Measurements from ENCODE around the gene PIK3C3.
A peak's percentile ranks its signal among the peaks of the same experiment; 100 is the strongest.

PIK3C3 gene

DNA sequence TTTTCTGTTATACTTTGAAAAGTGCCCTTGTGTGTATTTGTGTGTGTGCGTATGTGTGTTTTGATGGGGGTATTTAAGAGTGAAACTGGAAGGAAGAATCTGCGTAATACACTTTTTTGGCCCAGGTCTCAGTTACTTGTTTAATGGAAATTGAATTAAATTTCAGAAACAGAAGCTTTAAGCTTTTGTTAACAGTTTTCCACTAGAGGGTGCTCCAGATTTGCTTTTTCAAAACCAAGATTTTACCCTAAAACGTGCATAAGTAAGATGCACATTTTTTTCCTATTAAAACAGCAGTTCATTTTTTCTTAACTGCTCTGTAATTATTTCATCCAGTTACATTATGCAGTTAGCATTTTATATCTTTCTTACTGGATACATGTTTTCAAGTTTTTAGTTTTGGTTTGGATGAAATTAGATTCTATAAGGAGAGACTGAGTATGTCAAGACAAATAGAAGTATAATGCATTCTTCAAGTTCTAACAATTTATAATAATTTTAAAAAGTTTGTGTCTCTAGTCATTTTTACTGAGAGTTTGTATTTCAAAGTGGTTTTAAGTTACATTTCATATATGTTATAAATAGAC is 97.2 kb downstream of the PIK3C3 start:
- peak; percentile 69 for DNase-seq (ENCODE audit: low read depth)
- H3K4me3 ChIP-seq (ENCODE audit: low read depth, low read length) = no peak overlapping the region
- TF ChIP-seq, protein P1, sequence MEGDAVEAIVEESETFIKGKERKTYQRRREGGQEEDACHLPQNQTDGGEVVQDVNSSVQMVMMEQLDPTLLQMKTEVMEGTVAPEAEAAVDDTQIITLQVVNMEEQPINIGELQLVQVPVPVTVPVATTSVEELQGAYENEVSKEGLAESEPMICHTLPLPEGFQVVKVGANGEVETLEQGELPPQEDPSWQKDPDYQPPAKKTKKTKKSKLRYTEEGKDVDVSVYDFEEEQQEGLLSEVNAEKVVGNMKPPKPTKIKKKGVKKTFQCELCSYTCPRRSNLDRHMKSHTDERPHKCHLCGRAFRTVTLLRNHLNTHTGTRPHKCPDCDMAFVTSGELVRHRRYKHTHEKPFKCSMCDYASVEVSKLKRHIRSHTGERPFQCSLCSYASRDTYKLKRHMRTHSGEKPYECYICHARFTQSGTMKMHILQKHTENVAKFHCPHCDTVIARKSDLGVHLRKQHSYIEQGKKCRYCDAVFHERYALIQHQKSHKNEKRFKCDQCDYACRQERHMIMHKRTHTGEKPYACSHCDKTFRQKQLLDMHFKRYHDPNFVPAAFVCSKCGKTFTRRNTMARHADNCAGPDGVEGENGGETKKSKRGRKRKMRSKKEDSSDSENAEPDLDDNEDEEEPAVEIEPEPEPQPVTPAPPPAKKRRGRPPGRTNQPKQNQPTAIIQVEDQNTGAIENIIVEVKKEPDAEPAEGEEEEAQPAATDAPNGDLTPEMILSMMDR (conservative IDR thresholded peaks at IDR 0.05; ENCODE audit: low read depth, low read length) = no peak

GRCh38 chr18:42053188-42053781 is 98.3 kb downstream of the PIK3C3 start:
- TF ChIP-seq, protein P1 (conservative IDR thresholded peaks at IDR 0.05; ENCODE audit: low read depth, low read length) = peak; percentile 80
- H3K4me3 ChIP-seq (ENCODE audit: low read depth, low read length) = peak overlapping the region; percentile 32
- peak; percentile 84 for DNase-seq (ENCODE audit: low read depth)

DNA sequence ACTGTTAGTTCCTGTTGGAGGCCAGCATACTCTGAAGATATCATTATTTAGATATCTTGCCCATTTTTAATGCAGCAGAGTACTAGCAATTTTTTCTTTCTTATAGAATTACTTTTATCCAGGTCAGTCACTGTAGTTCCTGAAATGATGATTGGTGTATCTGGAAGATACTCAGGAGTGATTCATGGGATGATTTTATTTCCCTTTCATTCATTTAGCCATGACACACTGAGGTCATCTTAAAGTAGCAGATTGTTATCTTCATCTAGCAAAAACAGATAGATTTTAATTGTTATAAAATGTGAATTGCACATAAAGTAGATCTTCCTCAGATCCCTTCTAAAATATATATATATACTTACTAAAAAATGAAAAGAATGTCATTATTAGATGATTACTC is 109.1 kb downstream of the PIK3C3 start:
- no peak for DNase-seq (ENCODE audit: low read depth)
- TF ChIP-seq, protein P1 (conservative IDR thresholded peaks at IDR 0.05; ENCODE audit: low read depth, low read length) = no peak
- H3K4me3 ChIP-seq (ENCODE audit: low read depth, low read length) = no peak overlapping the region

DNA sequence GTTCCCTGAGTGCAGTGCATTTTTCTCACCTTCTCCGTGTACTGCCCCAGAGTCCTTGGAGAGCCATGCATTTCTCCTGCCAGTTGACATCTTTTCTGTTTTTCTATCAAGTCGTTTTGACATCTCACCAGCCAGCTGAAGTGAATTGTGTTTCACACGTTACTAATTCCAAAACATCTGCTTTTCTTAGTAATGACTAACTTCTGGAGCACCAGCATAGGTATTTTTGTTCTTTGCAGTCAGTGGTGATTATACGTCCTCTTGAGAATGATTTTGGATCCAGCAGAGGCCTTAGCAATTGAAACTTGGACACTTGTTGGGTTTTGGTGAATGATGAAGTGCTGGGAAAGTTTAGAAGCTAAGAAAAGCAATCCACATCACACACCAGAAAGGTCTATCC is 112.5 kb downstream of the PIK3C3 start:
- no peak for DNase-seq (ENCODE audit: low read depth)
- TF ChIP-seq, protein P1 (conservative IDR thresholded peaks at IDR 0.05; ENCODE audit: low read depth, low read length) = no peak
- no peak overlapping the region for H3K4me3 ChIP-seq (ENCODE audit: low read depth, low read length)

DNA sequence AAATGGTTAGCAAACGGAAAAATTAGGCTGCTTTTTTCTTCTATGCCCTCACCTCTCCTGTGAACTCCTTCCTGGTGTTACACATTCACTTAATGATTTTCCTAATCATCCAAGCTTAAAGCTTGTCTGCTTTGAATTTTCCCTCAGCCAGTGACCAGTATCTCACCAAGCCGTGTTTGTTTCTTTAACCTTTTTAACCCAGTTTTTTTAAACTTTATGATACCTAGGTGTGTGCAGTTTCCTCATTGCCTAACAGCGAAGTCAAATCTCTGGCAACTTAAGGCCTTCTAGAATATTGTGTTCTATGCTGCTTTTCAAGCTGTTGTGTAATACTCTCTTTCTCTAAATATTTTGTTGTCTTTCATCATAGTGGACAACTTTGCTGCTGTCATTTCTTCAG is 113.0 kb downstream of the PIK3C3 start:
- no peak overlapping the region for H3K4me3 ChIP-seq (ENCODE audit: low read depth, low read length)
- no peak for DNase-seq (ENCODE audit: low read depth)
- TF ChIP-seq, protein P1 (conservative IDR thresholded peaks at IDR 0.05; ENCODE audit: low read depth, low read length) = no peak

- no peak for DNase-seq (ENCODE audit: low read depth)
- TF ChIP-seq, protein P1 (conservative IDR thresholded peaks at IDR 0.05; ENCODE audit: low read depth, low read length) = no peak
- H3K4me3 ChIP-seq (ENCODE audit: low read depth, low read length) = no peak overlapping the region
Measured at GRCh38 chr18:42069036-42069435, 114.0 kb downstream of the PIK3C3 start.

GRCh38 chr18:42072407-42072806 is 117.4 kb downstream of the PIK3C3 start:
- TF ChIP-seq, protein P1 (conservative IDR thresholded peaks at IDR 0.05; ENCODE audit: low read depth, low read length) = peak; percentile 9
- no peak overlapping the region for H3K4me3 ChIP-seq (ENCODE audit: low read depth, low read length)
- DNase-seq (ENCODE audit: low read depth) = no peak

Measured in choroid plexus epithelial cell (primary cell).